ENCODE measurements around the gene DCC.

Gene DCC

DNA sequence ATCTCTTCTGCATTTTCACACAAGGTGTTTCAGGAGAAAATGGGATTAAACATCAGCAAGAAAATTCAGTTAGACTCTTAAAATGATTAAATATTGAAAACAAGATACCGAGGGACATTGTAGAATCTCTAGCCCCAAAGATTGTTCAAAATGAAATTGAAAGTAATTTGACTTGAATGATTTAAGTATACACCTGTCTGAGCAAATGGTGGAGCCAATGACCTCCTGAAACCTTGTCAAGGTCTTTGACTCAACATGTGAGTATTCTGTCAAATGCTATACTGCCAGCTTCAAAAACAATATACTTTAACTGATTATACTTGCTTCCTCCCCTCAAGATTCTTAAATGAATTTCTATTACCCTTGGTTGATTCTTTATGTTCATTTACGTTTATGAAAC, 411.0 kb downstream of the DCC start:
- Histone ChIP-seq H3K23ac (ENCODE audit: low read length in 2 of 2) (no peak overlapping the region), H3K4me2 (ENCODE audit: low read length, poor library complexity, severe bottlenecking) (no peak overlapping the region), H3K14ac (ENCODE audit: low read length in 2 of 2) (no peak overlapping the region), H3K27ac (ENCODE audit: low read length, poor library complexity, severe bottlenecking) (no peak overlapping the region), H3K4me3 (ENCODE audit: insufficient read depth in 1 of 2, low read depth in 1 of 2, low read length in 2 of 2) (no peak overlapping the region), H4K8ac (ENCODE audit: low read length) (no peak overlapping the region), H2BK12ac (ENCODE audit: low read length in 2 of 2) (no peak overlapping the region), H3K79me1 (replicated peaks; ENCODE audit: low read length, poor library complexity, severe bottlenecking) (no peaks in the 10 kb centered on the region), H3K18ac (ENCODE audit: low read depth in 1 of 2, low read length in 2 of 2) (no peak overlapping the region), H3K4me1 (ENCODE audit: control insufficient read depth, insufficient read depth, low read depth, low read length) (no peaks in the 10 kb centered on the region), H2BK5ac (ENCODE audit: low read depth, low read length, poor library complexity, severe bottlenecking) (no peak overlapping the region), H3K27me3 (ENCODE audit: control insufficient read depth in 1 of 2, insufficient read depth in 1 of 2, low read length in 2 of 2) (no peaks in the 10 kb centered on the region), H2AFZ (ENCODE audit: low read depth, low read length) (no peak overlapping the region), H3K4ac (ENCODE audit: low read depth in 1 of 2, low read length in 2 of 2) (no peak overlapping the region), H2BK15ac (ENCODE audit: low read depth, poor library complexity, severe bottlenecking) (no peak overlapping the region), H2BK120ac (ENCODE audit: low read depth, low read length) (no peak overlapping the region), H3K9me3 (ENCODE audit: control insufficient read depth, low read length) (no peaks in the 10 kb centered on the region), H3K9ac (ENCODE audit: low read length) (no peak overlapping the region), H4K91ac (ENCODE audit: low read length) (no peak overlapping the region), H3K36me3 (ENCODE audit: control insufficient read depth in 1 of 2, insufficient read depth in 2 of 2, low read depth in 1 of 2, low read length in 2 of 2) (no peaks in the 10 kb centered on the region), H2AK5ac (ENCODE audit: low read length, severe bottlenecking) (no peak overlapping the region)
- no CpG with 5 or more reads among the region's 2 CpGs for WGBS
- no peak for DNase-seq

DNA sequence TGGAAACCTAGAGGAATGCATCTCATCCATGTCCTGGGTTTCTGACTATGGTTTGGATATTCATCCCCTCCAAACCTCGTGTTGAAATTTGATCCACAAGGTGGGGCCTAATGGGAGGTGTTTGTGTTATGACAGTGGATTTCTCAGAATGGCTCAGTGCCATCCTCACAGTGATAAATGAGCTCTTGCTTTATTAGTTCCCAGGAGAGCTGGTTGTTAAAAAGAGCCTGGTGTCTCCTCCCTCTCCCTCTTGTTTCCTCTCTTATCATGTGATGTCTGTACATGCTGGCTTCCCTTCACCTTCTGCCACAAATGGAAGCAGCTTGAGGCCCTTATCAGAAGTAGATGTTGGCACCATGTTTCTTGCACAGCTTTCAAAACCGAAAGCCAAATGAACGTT, 424.3 kb downstream of the DCC start:
- Histone ChIP-seq H2BK5ac (ENCODE audit: low read depth, low read length, poor library complexity, severe bottlenecking) (no peak overlapping the region), H3K79me1 (replicated peaks; ENCODE audit: low read length, poor library complexity, severe bottlenecking) (no peaks in the 10 kb centered on the region), H4K8ac (ENCODE audit: low read length) (no peak overlapping the region), H3K27ac (ENCODE audit: low read length, poor library complexity, severe bottlenecking) (no peak overlapping the region), H3K18ac (ENCODE audit: low read depth in 1 of 2, low read length in 2 of 2) (no peak overlapping the region), H2BK15ac (ENCODE audit: low read depth, poor library complexity, severe bottlenecking) (no peak overlapping the region), H3K9me3 (ENCODE audit: control insufficient read depth, low read length) (no peaks in the 10 kb centered on the region), H2BK120ac (ENCODE audit: low read depth, low read length) (no peak overlapping the region), H3K4me3 (ENCODE audit: insufficient read depth in 1 of 2, low read depth in 1 of 2, low read length in 2 of 2) (no peak overlapping the region), H3K9ac (ENCODE audit: low read length) (no peak overlapping the region), H3K36me3 (ENCODE audit: control insufficient read depth in 1 of 2, insufficient read depth in 2 of 2, low read depth in 1 of 2, low read length in 2 of 2) (no peaks in the 10 kb centered on the region), H4K91ac (ENCODE audit: low read length) (no peak overlapping the region), H2BK12ac (ENCODE audit: low read length in 2 of 2) (no peak overlapping the region), H2AK5ac (ENCODE audit: low read length, severe bottlenecking) (no peak overlapping the region), H3K14ac (ENCODE audit: low read length in 2 of 2) (no peak overlapping the region), H3K4ac (ENCODE audit: low read depth in 1 of 2, low read length in 2 of 2) (no peak overlapping the region), H3K4me1 (ENCODE audit: control insufficient read depth, insufficient read depth, low read depth, low read length) (no peaks in the 10 kb centered on the region), H3K23ac (ENCODE audit: low read length in 2 of 2) (no peak overlapping the region), H2AFZ (ENCODE audit: low read depth, low read length) (no peak overlapping the region), H3K27me3 (ENCODE audit: control insufficient read depth in 1 of 2, insufficient read depth in 1 of 2, low read length in 2 of 2) (no peaks in the 10 kb centered on the region), H3K4me2 (ENCODE audit: low read length, poor library complexity, severe bottlenecking) (no peak overlapping the region)
- WGBS, result 20% methylated on average over 1 of the region's 3 CpGs
- DNase-seq, result no peak

DNA sequence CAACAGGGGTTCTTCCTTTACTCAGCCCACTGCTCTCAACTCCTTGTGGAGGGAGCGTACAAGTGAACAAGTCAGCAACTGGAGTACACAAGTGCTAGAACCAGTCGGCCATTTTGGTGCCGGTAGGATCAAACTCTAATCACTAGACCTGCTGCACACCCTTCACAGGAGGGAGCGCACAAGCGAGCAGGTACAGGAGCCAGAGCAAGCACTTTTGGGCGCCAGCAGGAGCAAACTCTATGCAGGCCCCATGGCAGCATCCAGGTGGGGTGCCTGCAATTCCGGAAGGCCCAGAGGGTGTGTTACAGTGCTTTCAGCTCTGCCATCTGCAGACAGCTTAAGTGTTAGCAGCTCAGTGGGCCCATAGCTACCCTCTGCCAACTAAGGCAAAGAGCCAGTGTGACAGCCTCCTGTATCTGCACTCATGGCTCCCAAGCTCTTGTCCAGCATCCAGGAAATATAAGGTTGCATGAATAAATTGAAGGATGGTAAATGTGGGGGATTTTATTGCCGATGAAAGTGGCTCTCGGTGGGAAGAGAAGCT, 426.1 kb downstream of the DCC start:
- Histone ChIP-seq H2BK120ac (ENCODE audit: low read depth, low read length) (no peak overlapping the region), H3K4me3 (ENCODE audit: insufficient read depth in 1 of 2, low read depth in 1 of 2, low read length in 2 of 2) (no peak overlapping the region), H3K14ac (ENCODE audit: low read length in 2 of 2) (no peak overlapping the region), H3K9ac (ENCODE audit: low read length) (no peak overlapping the region), H3K27me3 (ENCODE audit: control insufficient read depth in 1 of 2, insufficient read depth in 1 of 2, low read length in 2 of 2) (no peaks in the 10 kb centered on the region), H2AK5ac (ENCODE audit: low read length, severe bottlenecking) (no peak overlapping the region), H3K18ac (ENCODE audit: low read depth in 1 of 2, low read length in 2 of 2) (no peak overlapping the region), H2BK12ac (ENCODE audit: low read length in 2 of 2) (no peak overlapping the region), H3K9me3 (ENCODE audit: control insufficient read depth, low read length) (no peaks in the 10 kb centered on the region), H3K4me1 (ENCODE audit: control insufficient read depth, insufficient read depth, low read depth, low read length) (no peaks in the 10 kb centered on the region), H3K4ac (ENCODE audit: low read depth in 1 of 2, low read length in 2 of 2) (no peak overlapping the region), H3K4me2 (ENCODE audit: low read length, poor library complexity, severe bottlenecking) (no peak overlapping the region), H2BK5ac (ENCODE audit: low read depth, low read length, poor library complexity, severe bottlenecking) (no peak overlapping the region), H3K23ac (ENCODE audit: low read length in 2 of 2) (no peak overlapping the region), H2AFZ (ENCODE audit: low read depth, low read length) (no peak overlapping the region), H3K36me3 (ENCODE audit: control insufficient read depth in 1 of 2, insufficient read depth in 2 of 2, low read depth in 1 of 2, low read length in 2 of 2) (no peaks in the 10 kb centered on the region), H4K8ac (ENCODE audit: low read length) (no peak overlapping the region), H3K27ac (ENCODE audit: low read length, poor library complexity, severe bottlenecking) (no peak overlapping the region), H3K79me1 (replicated peaks; ENCODE audit: low read length, poor library complexity, severe bottlenecking) (no peaks in the 10 kb centered on the region), H2BK15ac (ENCODE audit: low read depth, poor library complexity, severe bottlenecking) (no peak overlapping the region), H4K91ac (ENCODE audit: low read length) (no peak overlapping the region)
- WGBS, result 71% methylated on average over 9 of the region's 9 CpGs
- no peak for DNase-seq

DNA sequence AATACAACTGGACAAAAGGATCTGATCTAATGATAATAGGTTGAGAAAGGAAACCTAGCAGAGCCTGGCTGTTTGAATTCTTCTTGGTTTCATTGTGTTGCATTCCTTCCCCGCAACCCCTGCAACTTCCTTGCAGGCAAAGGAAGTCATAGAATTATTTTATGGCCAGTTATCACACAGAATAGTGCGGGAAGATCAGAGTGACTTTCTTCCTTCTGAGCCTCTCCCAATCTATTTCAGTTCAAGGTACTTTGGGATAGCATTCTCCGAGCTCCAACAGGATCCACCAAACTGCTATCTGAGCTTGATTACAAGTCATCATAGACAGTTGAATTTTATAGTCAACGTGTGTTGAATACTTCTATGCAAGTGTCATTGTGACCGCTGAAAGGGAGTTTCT, 441.1 kb downstream of the DCC start:
- Histone ChIP-seq H3K4me2 (ENCODE audit: low read length, poor library complexity, severe bottlenecking) (no peak overlapping the region), H3K79me1 (replicated peaks; ENCODE audit: low read length, poor library complexity, severe bottlenecking) (no peaks in the 10 kb centered on the region), H3K27me3 (ENCODE audit: control insufficient read depth in 1 of 2, insufficient read depth in 1 of 2, low read length in 2 of 2) (no peaks in the 10 kb centered on the region), H3K9me3 (ENCODE audit: control insufficient read depth, low read length) (peaks cover 3% of the 10 kb centered on the region), H2BK5ac (ENCODE audit: low read depth, low read length, poor library complexity, severe bottlenecking) (no peak overlapping the region), H3K27ac (ENCODE audit: low read length, poor library complexity, severe bottlenecking) (no peak overlapping the region), H3K36me3 (ENCODE audit: control insufficient read depth in 1 of 2, insufficient read depth in 2 of 2, low read depth in 1 of 2, low read length in 2 of 2) (no peaks in the 10 kb centered on the region), H2BK12ac (ENCODE audit: low read length in 2 of 2) (no peak overlapping the region), H3K4me3 (ENCODE audit: insufficient read depth in 1 of 2, low read depth in 1 of 2, low read length in 2 of 2) (no peak overlapping the region), H4K8ac (ENCODE audit: low read length) (no peak overlapping the region), H2BK15ac (ENCODE audit: low read depth, poor library complexity, severe bottlenecking) (no peak overlapping the region), H3K4ac (ENCODE audit: low read depth in 1 of 2, low read length in 2 of 2) (no peak overlapping the region), H2BK120ac (ENCODE audit: low read depth, low read length) (no peak overlapping the region), H3K18ac (ENCODE audit: low read depth in 1 of 2, low read length in 2 of 2) (no peak overlapping the region), H3K23ac (ENCODE audit: low read length in 2 of 2) (no peak overlapping the region), H2AFZ (ENCODE audit: low read depth, low read length) (no peak overlapping the region), H3K9ac (ENCODE audit: low read length) (no peak overlapping the region), H3K4me1 (ENCODE audit: control insufficient read depth, insufficient read depth, low read depth, low read length) (no peaks in the 10 kb centered on the region), H2AK5ac (ENCODE audit: low read length, severe bottlenecking) (no peak overlapping the region), H4K91ac (ENCODE audit: low read length) (no peak overlapping the region), H3K14ac (ENCODE audit: low read length in 2 of 2) (no peak overlapping the region)
- 74% methylated on average over 4 of the region's 5 CpGs for WGBS
- DNase-seq, result no peak

All from mesenchymal stem cell (in vitro differentiated cells and primary cell).